Nephron progenitor cell (in vitro differentiated cells): ENCODE measurements around the gene SLC35F3.
"Not testable (repeated sequence)": the region's sequence is repeated elsewhere in the genome, so short reads cannot be mapped to it uniquely, and the experiment has no call there.

ENCODE experiments used
- DNase-seq: peaks from one replicate; pipeline ENCODE4 v3.0.0; 2021
- H3K27ac Mint-ChIP-seq: 2 replicates; pipeline ENCODE4 v1.8.0; 2021; ENCODE audit warnings: mild to moderate bottlenecking, moderate library complexity, mixed read lengths
- H3K27me3 Mint-ChIP-seq: 2 replicates; pipeline ENCODE4 v1.8.0; 2021; ENCODE audit warnings: mild to moderate bottlenecking, low read depth, mixed read lengths; ENCODE audit not compliant: poor library complexity
- H3K36me3 Mint-ChIP-seq: 2 replicates; pipeline ENCODE4 v1.8.0; 2021; ENCODE audit warnings: low read depth, mixed read lengths
- H3K4me1 Mint-ChIP-seq: 2 replicates; pipeline ENCODE4 v1.8.0; 2021; ENCODE audit warnings: mixed read lengths
- H3K4me3 Mint-ChIP-seq: 2 replicates; pipeline ENCODE4 v1.8.0; 2021; ENCODE audit warnings: mild to moderate bottlenecking, moderate library complexity, mixed read lengths
- H3K9me3 Mint-ChIP-seq: 2 replicates; pipeline ENCODE4 v1.8.0; 2021; ENCODE audit warnings: mild to moderate bottlenecking, moderate library complexity, mixed read lengths
- CTCF ChIP-seq: fragments of 200-600 bp; sonication (generic); IDR thresholded peaks from 2 replicates; pipeline ENCODE4 v1.5.0; 2021; ENCODE audit warnings: antibody characterized with exemption

The SLC35F3 gene

GRCh38 chr1:234173968-234174367, 269.5 kb downstream of the SLC35F3 start:
- H3K27ac Mint-ChIP-seq: peak overlapping the region; percentile 46
- peaks cover 16% of the 10 kb centered on the region for H3K4me1 Mint-ChIP-seq
- no peak for DNase-seq
- no peaks in the 10 kb centered on the region for H3K36me3 Mint-ChIP-seq
- peaks cover 3% of the 10 kb centered on the region for H3K27me3 Mint-ChIP-seq
- peaks cover 17% of the 10 kb centered on the region for H3K9me3 Mint-ChIP-seq
- no peak for TF ChIP-seq CTCF
- H3K4me3 Mint-ChIP-seq: no peak overlapping the region

GRCh38 chr1:234175363-234175762, 270.9 kb downstream of the SLC35F3 start:
- peaks cover 9% of the 10 kb centered on the region for H3K4me1 Mint-ChIP-seq
- DNase-seq: no peak
- H3K36me3 Mint-ChIP-seq: no peaks in the 10 kb centered on the region
- H3K4me3 Mint-ChIP-seq: no peak overlapping the region
- no peak overlapping the region for H3K27ac Mint-ChIP-seq
- TF ChIP-seq CTCF: no peak
- H3K27me3 Mint-ChIP-seq: peaks cover 3% of the 10 kb centered on the region
- H3K9me3 Mint-ChIP-seq: peaks cover 17% of the 10 kb centered on the region

DNA sequence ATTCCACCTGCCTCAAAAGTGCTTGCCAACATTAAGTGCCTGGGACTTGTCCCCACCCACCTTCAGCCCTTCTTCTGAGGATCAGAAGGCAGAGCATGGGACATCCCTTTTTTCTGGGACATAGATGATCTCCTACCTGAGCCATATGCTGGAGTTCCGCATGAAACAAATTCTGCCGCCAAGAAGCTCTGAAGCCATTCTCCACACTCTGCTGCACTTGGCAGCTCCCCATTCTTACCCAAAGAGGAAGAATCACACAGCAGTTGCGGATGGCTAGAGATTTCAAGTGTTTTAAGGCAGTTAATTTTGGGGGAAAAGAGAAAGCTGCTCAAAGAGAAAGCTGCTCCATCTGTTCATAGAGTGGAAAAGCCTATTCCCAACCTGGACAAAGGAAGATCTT, 271.5 kb downstream of the SLC35F3 start:
- no peak for TF ChIP-seq CTCF
- Mint-ChIP-seq H3K4me3 (no peak overlapping the region), H3K27me3 (peaks cover 3% of the 10 kb centered on the region), H3K9me3 (peaks cover 17% of the 10 kb centered on the region), H3K27ac (no peak overlapping the region), H3K36me3 (no peaks in the 10 kb centered on the region), H3K4me1 (peaks cover 3% of the 10 kb centered on the region)
- DNase-seq: no peak

- not testable (repeated sequence) for H3K27me3 Mint-ChIP-seq, DNase-seq, H3K27ac Mint-ChIP-seq, H3K36me3 Mint-ChIP-seq, H3K4me1 Mint-ChIP-seq, H3K4me3 Mint-ChIP-seq
- peaks cover 17% of the 10 kb centered on the region for H3K9me3 Mint-ChIP-seq
Measured at GRCh38 chr1:234176847-234177246, 272.4 kb downstream of the SLC35F3 start.

GRCh38 chr1:234185438-234185837, 281.0 kb downstream of the SLC35F3 start:
- no peak for DNase-seq
- TF ChIP-seq CTCF: no peak
- Mint-ChIP-seq H3K27ac (no peak overlapping the region), H3K27me3 (peaks cover 6% of the 10 kb centered on the region), H3K4me3 (no peak overlapping the region), H3K36me3 (no peaks in the 10 kb centered on the region), H3K4me1 (no peaks in the 10 kb centered on the region), H3K9me3 (peaks cover 26% of the 10 kb centered on the region)

DNA sequence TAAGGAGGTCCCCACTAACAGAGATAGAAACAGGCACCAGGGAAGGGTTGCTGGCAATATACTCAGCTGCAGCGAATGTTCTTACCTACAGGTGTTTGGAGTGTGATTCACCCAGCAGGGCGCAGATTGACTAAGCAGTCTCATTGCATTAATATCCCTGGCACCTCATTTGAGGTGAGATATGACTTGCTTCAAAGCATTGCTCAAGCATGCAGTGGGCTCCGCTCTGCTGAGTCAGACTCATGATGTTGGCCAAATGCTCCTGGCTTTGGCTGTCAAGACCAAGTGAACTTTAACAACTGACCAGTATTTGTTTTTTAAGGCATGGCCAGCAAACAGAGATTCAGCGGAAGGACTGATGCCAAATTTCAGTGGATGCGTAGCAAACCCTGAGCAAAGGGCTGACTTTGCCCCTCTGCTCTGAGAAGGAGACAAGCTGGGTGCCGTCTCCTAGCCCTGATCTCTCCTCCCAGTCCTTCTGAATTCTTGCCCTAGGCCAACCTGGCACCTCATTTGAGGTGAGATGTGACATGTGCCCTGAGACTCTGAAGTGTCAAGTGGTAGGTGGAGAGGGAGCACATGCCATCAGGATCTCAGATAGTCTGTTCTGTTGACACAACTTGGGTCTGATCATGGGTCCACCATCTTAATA, 281.7 kb downstream of the SLC35F3 start:
- H3K36me3 Mint-ChIP-seq: no peaks in the 10 kb centered on the region
- no peak overlapping the region for H3K4me3 Mint-ChIP-seq
- peaks cover 33% of the 10 kb centered on the region for H3K9me3 Mint-ChIP-seq
- TF ChIP-seq CTCF: no peak
- peaks cover 6% of the 10 kb centered on the region for H3K27me3 Mint-ChIP-seq
- H3K4me1 Mint-ChIP-seq: no peaks in the 10 kb centered on the region
- no peak overlapping the region for H3K27ac Mint-ChIP-seq
- DNase-seq: no peak
